Fibroblast of skin of scalp (primary cell): ENCODE results near the gene GSTK1.

ENCODE experiments used
- DNase-seq: peaks from one replicate; pipeline ENCODE4 v3.0.0-alpha.2; 2013

GSTK1 gene

DNA sequence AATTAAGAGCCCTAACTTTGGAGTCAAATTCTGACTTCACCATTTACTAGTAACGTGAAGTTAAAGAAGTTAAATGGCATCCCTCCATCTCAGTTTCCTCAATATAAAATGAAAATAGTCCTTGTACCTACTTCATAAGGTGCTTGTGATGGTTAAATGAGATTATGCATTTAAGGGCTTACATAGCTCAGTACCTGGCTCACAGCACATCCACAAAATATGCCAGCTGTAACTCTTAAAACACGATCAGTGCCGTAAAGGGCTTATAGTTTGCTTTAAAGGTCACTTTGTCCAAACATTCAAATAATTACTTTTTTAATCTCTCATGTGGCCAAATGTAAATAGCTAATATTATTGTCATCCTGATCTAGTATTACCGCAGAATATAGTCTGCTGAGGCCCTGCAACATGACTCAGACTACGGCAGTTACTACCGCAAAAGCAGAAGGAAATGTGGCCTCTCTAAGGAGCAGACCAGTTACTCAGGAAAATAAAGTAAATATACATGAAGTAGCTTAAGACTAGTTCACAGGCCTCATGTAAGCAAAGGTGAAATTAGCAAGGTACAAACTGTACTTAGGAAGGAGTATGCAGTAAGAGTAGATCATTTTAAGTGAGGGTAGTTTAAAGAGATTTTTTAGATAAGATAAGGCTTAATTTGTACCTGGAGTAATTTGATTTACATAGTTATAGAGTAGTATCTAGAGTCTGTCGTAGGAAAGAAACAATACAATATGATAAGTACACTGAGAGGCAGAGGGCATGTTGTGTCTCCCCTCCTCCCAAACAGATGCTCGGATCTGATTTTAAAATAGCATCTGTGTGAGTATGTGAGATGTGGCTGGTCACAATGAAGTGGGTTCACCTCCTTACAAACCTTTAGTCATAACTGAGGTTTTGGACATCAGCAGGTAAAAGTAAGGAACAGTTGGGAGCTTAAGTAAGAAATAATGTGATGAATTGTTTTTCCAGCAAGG, 38.0 kb downstream of the GSTK1 start:
- DNase-seq = no peak

DNA sequence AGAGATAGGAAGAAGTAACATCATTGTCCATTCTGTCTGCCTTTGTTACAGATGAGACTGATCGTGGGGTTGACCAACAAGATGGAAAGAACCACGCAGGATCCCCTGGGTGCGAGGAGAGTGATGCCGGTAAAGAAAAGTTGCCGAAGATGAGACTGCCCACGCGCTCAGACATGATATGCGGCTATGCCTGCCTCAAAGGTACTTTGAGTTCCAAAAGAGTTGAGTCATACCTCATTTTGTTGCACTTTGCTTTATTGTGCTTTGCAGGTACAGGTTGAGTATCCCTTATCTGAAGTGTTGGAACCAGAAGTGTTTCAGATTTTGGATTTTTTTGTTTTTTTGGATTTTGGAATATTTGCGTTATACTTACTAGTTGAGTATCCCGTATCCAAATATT, 40.5 kb downstream of the GSTK1 start:
- no peak for DNase-seq

DNA sequence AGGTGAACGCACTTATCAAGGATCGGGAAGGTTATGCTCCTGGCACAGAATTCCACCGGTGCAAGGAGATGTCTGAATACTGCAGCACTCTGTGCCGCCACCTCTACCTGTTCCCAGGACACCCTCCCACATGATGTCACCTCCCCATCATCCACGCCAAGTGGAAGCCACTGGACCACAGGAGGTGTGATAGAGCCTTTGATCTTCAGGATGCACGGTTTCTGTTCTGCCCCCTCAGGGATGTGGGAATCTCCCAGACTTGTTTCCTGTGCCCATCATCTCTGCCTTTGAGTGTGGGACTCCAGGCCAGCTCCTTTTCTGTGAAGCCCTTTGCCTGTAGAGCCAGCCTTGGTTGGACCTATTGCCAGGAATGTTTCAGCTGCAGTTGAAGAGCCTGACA, 41.7 kb downstream of the GSTK1 start:
- DNase-seq = no peak

GRCh38 chr7:143305423-143306070, 42.3 kb downstream of the GSTK1 start:
- DNase-seq = peak; percentile 54

DNA sequence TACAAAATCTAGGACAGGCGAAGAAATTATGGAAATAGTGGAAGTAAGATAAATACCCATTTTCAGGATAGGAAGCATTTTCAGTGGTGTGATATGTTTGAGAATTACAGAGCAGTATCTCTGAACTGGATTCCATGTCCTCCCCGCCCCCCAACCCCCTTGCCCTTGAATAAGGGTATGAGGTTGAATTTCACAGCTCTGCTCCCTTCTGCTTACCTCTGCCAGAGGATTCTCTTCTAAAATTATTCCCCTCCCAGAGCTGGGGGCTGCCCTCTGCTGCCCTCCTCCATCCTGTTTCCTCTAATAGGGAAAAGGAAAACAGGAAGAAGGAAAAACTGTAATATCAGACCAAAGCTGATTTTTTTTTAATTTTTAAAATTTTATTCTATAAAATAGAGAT, 45.4 kb downstream of the GSTK1 start:
- DNase-seq = no peak

DNA sequence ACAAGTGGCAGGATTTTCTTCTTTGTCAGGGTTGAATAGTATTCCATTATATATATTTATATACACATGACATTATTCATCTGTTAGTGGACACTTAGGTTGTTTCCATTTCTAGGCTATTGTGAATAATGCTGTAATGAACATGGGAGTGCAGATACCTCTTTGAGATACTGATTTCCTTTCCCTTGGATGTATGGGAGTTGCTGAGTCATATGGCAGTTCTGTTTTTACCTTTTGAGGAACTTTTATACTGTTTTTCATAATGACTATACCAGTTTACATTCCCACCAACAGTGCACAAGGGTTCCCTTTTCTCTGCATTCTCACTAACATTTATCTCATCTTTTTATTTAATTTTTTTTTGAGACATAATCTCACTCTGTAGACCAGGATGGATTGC, 50.9 kb downstream of the GSTK1 start:
- no peak for DNase-seq

- no peak for DNase-seq
Measured at GRCh38 chr7:143315776-143316175, 52.5 kb downstream of the GSTK1 start, which contains the start of gene CLCN1. CLCN1 (plus strand) TSS chr7:143316111; CDS start chr7:143316213, 102 bp downstream.

- DNase-seq = no peak
Measured at GRCh38 chr7:143316492-143316891, 53.3 kb downstream of the GSTK1 start.

DNA sequence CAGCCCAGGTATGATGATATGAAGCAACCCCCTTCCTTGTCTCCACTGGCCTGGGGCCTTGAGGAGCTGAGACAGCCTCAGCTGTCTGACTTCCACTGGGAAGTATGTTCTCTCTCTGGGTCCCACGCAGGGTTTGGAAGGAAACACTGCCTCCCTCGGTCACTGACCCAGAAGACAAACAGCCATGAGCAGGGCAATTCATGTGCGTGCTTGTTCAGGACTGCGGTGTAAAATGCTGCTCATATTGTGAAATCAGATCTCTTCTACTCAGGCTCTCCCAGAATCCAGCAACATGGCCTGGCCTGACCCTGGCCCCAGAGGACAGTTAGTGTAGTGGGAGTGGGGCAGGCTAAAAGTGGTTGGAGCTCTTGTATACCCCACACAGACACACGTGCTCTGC, 55.4 kb downstream of the GSTK1 start:
- peak; percentile 59 for DNase-seq
